Hepatic stellate cell (primary cell): Measurements from ENCODE around the gene ACR.

Source experiments
- DNase-seq: peaks from one replicate; pipeline ENCODE4 v3.0.0; 2011; ENCODE audit warnings: low spot score

The ACR gene

GRCh38 chr22:50702821-50703725, 34.9 kb upstream of the ACR start:
- no peak for DNase-seq

GRCh38 chr22:50703726-50704509, 34.1 kb upstream of the ACR start:
- no peak for DNase-seq

GRCh38 chr22:50704510-50705218, 33.3 kb upstream of the ACR start:
- no peak for DNase-seq

DNA sequence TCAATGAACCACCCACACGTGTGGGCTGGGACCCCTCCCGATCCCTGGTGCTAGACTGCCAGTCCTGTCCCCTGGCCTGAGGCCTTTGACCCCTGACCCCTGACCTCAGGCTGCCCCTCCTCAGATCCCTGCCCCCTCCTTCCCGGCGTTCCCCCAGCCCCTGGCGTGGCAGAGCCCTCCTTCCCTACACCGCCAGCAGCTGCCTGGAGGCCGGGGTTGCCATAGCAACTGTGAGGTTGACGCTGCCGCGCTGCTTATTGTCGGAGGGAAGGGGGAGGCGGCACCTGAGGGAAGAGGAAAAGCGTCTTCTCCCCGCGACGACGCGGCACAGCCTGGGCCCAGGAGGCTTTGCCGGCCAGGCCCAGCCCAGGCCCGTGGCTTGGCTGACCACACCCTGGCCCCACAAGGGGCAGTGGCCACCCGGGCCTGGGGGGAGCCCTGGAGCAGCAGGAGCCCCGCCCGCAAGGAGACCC, 32.7 kb upstream of the ACR start:
- DNase-seq, result peak; percentile 80

- DNase-seq, result no peak
Measured at GRCh38 chr22:50705851-50706351, 32.1 kb upstream of the ACR start.

DNA sequence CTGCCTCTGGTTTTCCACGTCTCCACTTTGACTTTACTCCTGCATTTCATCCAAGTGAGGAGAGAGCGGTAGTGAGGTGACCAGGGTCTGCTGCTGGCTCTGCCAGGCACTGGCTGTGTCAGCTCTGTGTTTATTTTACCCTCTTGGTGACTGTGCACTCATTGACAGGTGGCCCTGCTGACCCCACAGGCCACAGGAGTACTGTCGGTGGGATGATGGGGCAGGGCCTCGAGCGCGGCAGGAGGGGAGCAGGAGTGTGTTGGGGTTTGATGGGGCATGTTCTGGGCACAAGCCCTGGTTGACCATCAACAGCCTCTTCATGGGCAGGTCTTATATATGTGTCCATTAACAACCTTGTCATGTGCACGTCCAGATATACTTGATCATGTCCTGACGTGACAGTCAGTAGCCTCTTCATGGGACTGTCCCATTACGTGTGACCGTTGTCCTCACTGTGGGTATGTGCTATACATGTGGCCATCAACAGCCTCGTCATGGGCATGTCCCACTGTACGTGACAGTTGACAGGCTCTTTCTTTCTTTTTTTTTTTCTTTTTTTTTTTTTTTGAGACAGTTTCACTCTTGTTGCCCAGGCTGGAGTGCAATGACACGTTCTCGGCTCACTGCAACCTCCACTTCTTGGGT, 31.4 kb upstream of the ACR start:
- DNase-seq, result no peak

DNA sequence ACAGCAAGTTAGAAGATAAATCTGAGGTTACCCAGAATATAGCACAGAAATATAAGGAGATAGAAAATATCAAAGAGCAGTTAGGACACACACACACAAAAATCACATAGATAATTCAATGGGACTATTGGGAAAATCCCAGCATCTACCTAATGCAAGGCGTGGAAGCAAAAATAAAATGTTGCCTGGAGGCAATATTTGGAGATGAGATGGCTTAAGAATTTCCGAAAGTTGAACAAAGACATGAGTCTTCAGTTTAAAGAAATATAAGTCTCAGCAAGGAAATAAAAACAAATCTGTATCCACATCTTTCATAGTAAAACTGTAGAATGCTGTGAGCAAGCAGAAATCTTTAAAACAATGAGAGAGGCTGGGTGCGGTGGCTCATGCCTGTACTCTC, 29.5 kb upstream of the ACR start:
- DNase-seq, result no peak

DNA sequence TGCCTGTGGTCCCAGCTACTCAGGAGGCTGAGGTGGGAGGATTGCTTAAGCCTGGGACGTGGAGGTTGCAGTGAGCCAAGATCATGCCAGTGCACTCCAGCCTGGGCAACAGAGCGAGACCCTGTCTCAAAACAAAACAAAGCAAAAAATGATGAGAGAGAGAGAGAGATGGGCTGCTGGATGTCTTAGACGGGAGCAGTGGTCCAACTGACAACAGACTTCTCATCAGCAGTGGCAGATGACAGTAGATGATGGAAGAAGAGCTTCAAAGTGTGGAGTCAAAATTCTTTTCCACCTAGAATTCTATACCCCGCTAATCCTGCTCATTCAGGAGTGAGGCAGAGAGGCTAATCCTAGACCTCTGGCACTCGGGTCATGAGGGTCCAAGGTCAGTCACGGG, 29.0 kb upstream of the ACR start:
- DNase-seq, result no peak

GRCh38 chr22:50710221-50710620, 27.8 kb upstream of the ACR start:
- DNase-seq, result no peak

- DNase-seq, result no peak
Measured at GRCh38 chr22:50710886-50711285, 27.1 kb upstream of the ACR start.

DNA sequence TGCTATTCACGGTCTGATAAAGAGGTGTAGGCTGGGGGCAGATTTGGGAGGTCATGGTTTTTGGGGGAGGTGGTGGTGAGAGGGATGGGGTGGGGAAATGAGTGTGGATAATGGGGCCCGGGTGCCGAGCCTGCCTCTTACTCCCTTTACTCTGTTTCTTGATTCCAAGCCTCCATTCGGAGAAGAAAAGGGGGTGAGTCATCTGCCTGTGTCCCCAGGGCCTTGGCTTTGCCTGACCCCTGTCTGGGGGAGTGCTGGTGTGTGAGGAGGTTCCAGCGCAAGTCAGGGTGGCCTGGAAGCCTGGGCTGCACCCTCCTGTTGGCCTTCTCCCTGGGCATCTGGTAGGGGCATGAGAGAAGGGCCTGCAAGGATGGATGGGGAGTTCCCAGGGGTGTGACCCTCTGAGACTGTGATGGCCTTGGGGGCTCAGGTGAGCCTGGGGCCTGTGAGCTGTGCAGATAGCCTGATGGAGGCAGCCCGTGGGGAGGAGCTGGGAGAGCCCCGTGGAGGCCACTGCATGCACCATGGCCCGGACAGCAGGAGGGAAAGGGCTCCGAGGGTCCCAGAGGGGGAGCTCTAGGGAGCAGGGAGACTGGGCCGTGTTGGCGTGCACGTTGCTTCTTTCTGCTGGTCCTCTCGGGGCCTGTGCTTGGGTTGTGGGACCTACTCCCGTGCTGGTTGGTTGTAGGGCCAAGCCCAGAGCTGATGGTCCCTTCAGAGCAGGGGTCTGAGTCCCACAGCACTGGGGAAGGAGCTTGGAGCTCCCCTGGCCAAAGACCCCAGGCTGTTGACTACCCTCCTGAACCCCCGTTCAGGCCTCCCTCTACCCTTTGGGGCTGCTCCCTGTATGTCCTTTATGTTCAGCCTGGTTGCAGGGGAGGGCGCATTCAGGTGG, 26.3 kb upstream of the ACR start:
- DNase-seq, result peak; percentile 45

GRCh38 chr22:50712341-50713007, 25.5 kb upstream of the ACR start:
- no peak for DNase-seq

- no peak for DNase-seq
Measured at GRCh38 chr22:50713008-50713385, 25.0 kb upstream of the ACR start.

DNA sequence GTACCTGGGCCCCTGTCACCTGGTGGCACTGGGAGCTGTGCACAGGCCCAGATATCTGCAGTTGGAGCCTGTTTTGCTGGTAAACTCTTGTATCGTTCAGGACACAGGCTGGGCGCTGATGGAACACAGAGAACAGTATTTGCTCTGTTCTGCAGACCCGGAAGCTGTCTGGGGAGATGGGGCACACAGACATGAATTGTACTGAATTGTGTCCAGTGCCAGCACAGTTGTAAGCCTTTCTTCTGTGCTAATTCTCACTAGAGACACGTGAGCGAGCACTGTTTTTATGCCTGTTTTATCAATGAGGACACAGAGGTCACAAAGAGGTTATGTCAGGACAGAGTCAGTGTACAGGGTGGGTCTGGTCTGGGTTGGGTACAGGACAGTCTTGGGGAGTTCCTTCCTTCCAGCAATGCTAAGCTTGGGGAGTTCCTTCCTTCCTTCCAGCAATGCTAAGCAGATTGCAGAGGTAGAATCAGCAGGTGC, 24.4 kb upstream of the ACR start:
- DNase-seq, result no peak

GRCh38 chr22:50714150-50714549, 23.9 kb upstream of the ACR start:
- DNase-seq, result no peak

- DNase-seq, result no peak
Measured at GRCh38 chr22:50714631-50715179, 23.3 kb upstream of the ACR start.

- no peak for DNase-seq
Measured at GRCh38 chr22:50715250-50715649, 22.8 kb upstream of the ACR start.

- no peak for DNase-seq
Measured at GRCh38 chr22:50715776-50716175, 22.2 kb upstream of the ACR start.

GRCh38 chr22:50716290-50717024, 21.5 kb upstream of the ACR start:
- DNase-seq, result no peak
